HEK293 (cell line): Measurements from ENCODE around the gene PEPD.

Experiments used
- CTCF ChIA-PET: fragments of 350-600 bp; formaldehyde crosslinking; extraction: SDS; loops from one replicate; lab custom pipeline; 2021; ENCODE audit warnings: antibody characterized with exemption; lab: Yijun Ruan, JAX
- POLR2A ChIA-PET: fragments of 300-600 bp; formaldehyde crosslinking; extraction: SDS; loops from one replicate; lab custom pipeline; 2020; ENCODE audit warnings: antibody characterized with exemption, inconsistent platforms; lab: Yijun Ruan, JAX
- H3K27ac ChIP-seq: fragments of 200-500 bp; sonication (Bioruptor generic); 2 replicates; pipeline ENCODE4 v1.5.1; 2014; ENCODE audit warnings: low read depth, low read length, control low read depth, inconsistent platforms; ENCODE audit errors: extremely low read depth
- H3K36me3 ChIP-seq, 2 experiments: fragments of 200-500 bp in 1 of 2; sonication (Bioruptor generic) in 1 of 2; 1 replicate in 1 of 2; 2 replicates in 1 of 2; pipeline ENCODE4 v1.5.1; 2014 to 2017; ENCODE audit warnings: inconsistent platforms in 2 of 2, low read length in 2 of 2; ENCODE audit not compliant: control insufficient read depth in 2 of 2, insufficient read depth in 1 of 2
- H3K4me1 ChIP-seq: fragments of 200-500 bp; sonication (Bioruptor generic); 2 replicates; pipeline ENCODE4 v1.5.1; 2014; ENCODE audit warnings: mild to moderate bottlenecking, low read length, inconsistent platforms; ENCODE audit not compliant: control insufficient read depth, insufficient read depth
- H3K4me3 ChIP-seq: 2 replicates; pipeline ENCODE4 v1.5.1; 2011; ENCODE audit warnings: low read depth, mild to moderate bottlenecking, control low read depth, low read length, moderate library complexity
- H3K9me3 ChIP-seq: fragments of 200-500 bp; sonication (Bioruptor generic); 2 replicates; pipeline ENCODE4 v1.5.1; 2014; ENCODE audit warnings: low read depth, low read length, inconsistent platforms; ENCODE audit not compliant: control insufficient read depth, insufficient read depth
- GLIS1 ChIP-seq: fragments of 450-650 bp; formaldehyde crosslinking; IDR thresholded peaks from 2 replicates; pipeline ENCODE4 v1.5.1; 2016; ENCODE audit warnings: missing biosample characterization, missing genetic modification characterization
- HIC1 ChIP-seq: fragments of 450-650 bp; formaldehyde crosslinking; IDR thresholded peaks from 2 replicates; pipeline ENCODE4 v1.5.1; 2016; ENCODE audit warnings: missing biosample characterization, missing genetic modification characterization
- HOXA7 ChIP-seq: sonication (generic); formaldehyde crosslinking; IDR thresholded peaks from 2 replicates; pipeline ENCODE4 v1.8.1; 2022; ENCODE audit warnings: missing genetic modification reagents, borderline replicate concordance
- OSR2 ChIP-seq: fragments of 450-650 bp; formaldehyde crosslinking; IDR thresholded peaks from 2 replicates; pipeline ENCODE4 v1.5.1; 2016; ENCODE audit warnings: missing biosample characterization, missing genetic modification characterization
- PATZ1 ChIP-seq: fragments of 450-650 bp; formaldehyde crosslinking; IDR thresholded peaks from 2 replicates; pipeline ENCODE4 v1.5.1; 2016; ENCODE audit warnings: missing biosample characterization, missing genetic modification characterization
- SP2 ChIP-seq: fragments of 450-650 bp; formaldehyde crosslinking; IDR thresholded peaks from 2 replicates; pipeline ENCODE4 v1.5.1; 2016; ENCODE audit warnings: missing biosample characterization, missing genetic modification characterization
- ZBTB20 ChIP-seq: fragments of 450-650 bp; formaldehyde crosslinking; IDR thresholded peaks from 2 replicates; pipeline ENCODE4 v1.5.1; 2016; ENCODE audit warnings: missing biosample characterization, missing genetic modification characterization
- ZBTB21 ChIP-seq: fragments of 450-650 bp; formaldehyde crosslinking; IDR thresholded peaks from 2 replicates; pipeline ENCODE4 v1.5.1; 2017; ENCODE audit warnings: missing biosample characterization, missing genetic modification characterization
- ZBTB48 ChIP-seq: fragments of 450-650 bp; formaldehyde crosslinking; IDR thresholded peaks from 2 replicates; pipeline ENCODE4 v1.5.1; 2016; ENCODE audit warnings: missing biosample characterization, missing genetic modification characterization
- ZEB2 ChIP-seq: fragments of 450-650 bp; formaldehyde crosslinking; IDR thresholded peaks from 2 replicates; pipeline ENCODE4 v1.5.1; 2016; ENCODE audit warnings: missing biosample characterization, missing genetic modification characterization
- ZFP69B ChIP-seq: fragments of 450-650 bp; formaldehyde crosslinking; IDR thresholded peaks from 2 replicates; pipeline ENCODE4 v1.5.1; 2016; ENCODE audit warnings: missing biosample characterization, missing genetic modification characterization
- ZIC2 ChIP-seq: fragments of 450-650 bp; formaldehyde crosslinking; IDR thresholded peaks from 2 replicates; pipeline ENCODE4 v1.5.1; 2016; ENCODE audit warnings: missing biosample characterization, missing genetic modification characterization
- ZNF155 ChIP-seq: fragments of 450-650 bp; formaldehyde crosslinking; IDR thresholded peaks from 2 replicates; pipeline ENCODE4 v1.5.1; 2016; ENCODE audit warnings: missing biosample characterization, missing genetic modification characterization
- ZNF211 ChIP-seq: fragments of 450-650 bp; formaldehyde crosslinking; IDR thresholded peaks from 2 replicates; pipeline ENCODE4 v1.5.1; 2016; ENCODE audit warnings: low read depth, missing biosample characterization, missing genetic modification characterization
- ZNF23 ChIP-seq: fragments of 450-650 bp; formaldehyde crosslinking; IDR thresholded peaks from 2 replicates; pipeline ENCODE4 v1.5.1; 2016; ENCODE audit warnings: missing biosample characterization, missing genetic modification characterization, borderline replicate concordance
- ZNF266 ChIP-seq: fragments of 450-650 bp; formaldehyde crosslinking; IDR thresholded peaks from 2 replicates; pipeline ENCODE4 v1.5.1; 2016; ENCODE audit warnings: missing biosample characterization, missing genetic modification characterization, low read depth
- ZNF366 ChIP-seq: fragments of 450-650 bp; formaldehyde crosslinking; conservative IDR thresholded peaks from 2 replicates; pipeline ENCODE4 v1.5.1; 2016; ENCODE audit warnings: missing biosample characterization, missing genetic modification characterization
- ZNF549 ChIP-seq: fragments of 450-650 bp; IDR thresholded peaks from 2 replicates; pipeline ENCODE4 v1.5.1; 2018; ENCODE audit warnings: missing biosample characterization, missing genetic modification characterization, mild to moderate bottlenecking, inconsistent platforms, moderate library complexity
- ZNF580 ChIP-seq: fragments of 450-650 bp; formaldehyde crosslinking; IDR thresholded peaks from 2 replicates; pipeline ENCODE4 v1.5.1; 2016; ENCODE audit warnings: missing biosample characterization, missing genetic modification characterization
- ZNF600 ChIP-seq: fragments of 450-650 bp; formaldehyde crosslinking; IDR thresholded peaks from 2 replicates; pipeline ENCODE4 v1.5.1; 2016; ENCODE audit warnings: missing biosample characterization, missing genetic modification characterization
- ZNF629 ChIP-seq: fragments of 450-650 bp; formaldehyde crosslinking; IDR thresholded peaks from 2 replicates; pipeline ENCODE4 v1.5.1; 2017; ENCODE audit warnings: missing biosample characterization, missing genetic modification characterization
- ZSCAN23 ChIP-seq: fragments of 450-650 bp; formaldehyde crosslinking; IDR thresholded peaks from 2 replicates; pipeline ENCODE4 v1.5.1; 2016; ENCODE audit warnings: missing biosample characterization, missing genetic modification characterization
- ZSCAN30 ChIP-seq: fragments of 450-650 bp; IDR thresholded peaks from 2 replicates; pipeline ENCODE4 v1.5.1; 2018; ENCODE audit warnings: missing biosample characterization, mild to moderate bottlenecking, missing genetic modification characterization, moderate library complexity
- TF ChIP-seq, protein P1 (sequence below): fragments of 450-650 bp; formaldehyde crosslinking; IDR thresholded peaks from 2 replicates; pipeline ENCODE4 v1.5.1; 2016; ENCODE audit warnings: missing biosample characterization, missing genetic modification characterization
- TF ChIP-seq, protein P2 (sequence below): fragments of 450-650 bp; formaldehyde crosslinking; IDR thresholded peaks from 2 replicates; pipeline ENCODE4; 2016; ENCODE audit warnings: missing biosample characterization, missing genetic modification characterization

The PEPD gene

DNA sequence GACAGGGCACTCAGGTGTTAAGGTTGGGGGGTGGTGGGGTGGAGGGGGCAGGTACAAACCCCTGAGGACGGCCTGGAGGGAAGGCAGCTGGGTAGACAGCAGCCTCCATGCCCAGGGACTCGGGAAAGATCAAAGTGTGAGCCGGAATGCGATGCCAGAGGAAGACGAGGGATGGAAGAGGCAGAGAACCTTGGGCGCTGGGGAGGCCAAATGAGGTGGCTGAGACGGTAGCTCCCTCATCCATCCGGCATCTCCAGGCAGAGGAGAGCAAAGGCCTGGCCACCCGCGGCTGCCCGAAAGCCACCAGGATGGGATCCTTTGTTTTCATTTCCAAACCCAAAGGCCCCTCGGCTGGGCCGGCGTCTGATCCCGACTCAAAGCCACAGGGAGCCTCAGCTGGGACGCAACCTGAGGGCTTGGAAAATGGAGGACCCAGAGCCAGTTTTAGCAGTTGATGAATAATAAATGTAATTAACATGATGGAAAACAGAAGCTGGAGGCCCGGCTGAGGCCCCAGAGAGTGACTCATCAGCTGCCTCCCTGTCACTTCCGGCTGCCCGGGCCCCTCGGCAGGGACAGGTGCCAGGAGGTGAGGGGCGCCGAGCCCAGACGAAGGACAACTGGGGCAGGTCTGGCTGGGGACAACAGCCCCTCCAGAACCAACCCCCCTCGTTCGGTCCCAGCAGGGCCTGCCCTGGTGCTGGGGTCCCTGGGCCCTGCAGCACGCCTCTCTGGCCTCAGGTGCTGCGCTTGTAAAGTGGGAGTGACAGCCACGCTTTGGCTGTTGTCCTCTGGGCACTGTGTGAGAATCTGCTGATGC, 86.5 kb downstream of the PEPD start:
- Histone ChIP-seq H3K9me3 (no peaks in the 10 kb centered on the region), H3K27ac (peak overlapping the region; percentile 47; the same call in 1 of the 2 replicates), H3K36me3 (no peaks in the 10 kb centered on the region; a peak in 1 of 3 replicates), H3K4me3 (no peak overlapping the region), H3K4me1 (peaks cover 40% of the 10 kb centered on the region)
- POLR2A ChIA-PET = no interaction called here
- TF ChIP-seq HOXA7 = no peak
- TF ChIP-seq ZNF549 (tag by site-specific recombination) = no peak
- peak; percentile 21; the same call in 1 of the 2 replicates for TF ChIP-seq ZBTB21
- peak; percentile 32; the same call in 1 of the 2 replicates for TF ChIP-seq ZNF600 (tag by site-specific recombination)
- TF ChIP-seq HIC1 = peak; percentile 39; the same call in 1 of the 2 replicates
- peak; percentile 34; the same call in 1 of the 2 replicates for TF ChIP-seq ZNF629 (tag by site-specific recombination)
- TF ChIP-seq OSR2 (tag by site-specific recombination) = peak; percentile 62
- TF ChIP-seq ZEB2 (tag by site-specific recombination) = peak; percentile 51; the same call in 1 of the 2 replicates
- no peak for TF ChIP-seq SP2
- TF ChIP-seq ZBTB48 (tag by site-specific recombination) = 0 out of 2 replicates have a peak, but pooled peaks have one; percentile 4
- TF ChIP-seq, protein P1, sequence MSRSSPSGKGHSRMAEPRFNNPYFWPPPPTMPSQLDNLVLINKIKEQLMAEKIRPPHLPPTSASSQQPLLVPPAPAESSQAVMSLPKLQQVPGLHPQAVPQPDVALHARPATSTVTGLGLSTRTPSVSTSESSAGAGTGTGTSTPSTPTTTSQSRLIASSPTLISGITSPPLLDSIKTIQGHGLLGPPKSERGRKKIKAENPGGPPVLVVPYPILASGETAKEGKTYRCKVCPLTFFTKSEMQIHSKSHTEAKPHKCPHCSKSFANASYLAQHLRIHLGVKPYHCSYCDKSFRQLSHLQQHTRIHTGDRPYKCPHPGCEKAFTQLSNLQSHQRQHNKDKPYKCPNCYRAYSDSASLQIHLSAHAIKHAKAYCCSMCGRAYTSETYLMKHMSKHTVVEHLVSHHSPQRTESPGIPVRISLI (tag by site-specific recombination) = no peak
- no peak for TF ChIP-seq ZNF211
- TF ChIP-seq ZIC2 = peak; percentile 69
- TF ChIP-seq GLIS1 (tag by site-specific recombination) = 0 out of 2 replicates have a peak, but pooled peaks have one; percentile 37
- TF ChIP-seq PATZ1 (tag by site-specific recombination) = peak; percentile 49; the same call in 1 of the 2 replicates
- TF ChIP-seq, protein P2, sequence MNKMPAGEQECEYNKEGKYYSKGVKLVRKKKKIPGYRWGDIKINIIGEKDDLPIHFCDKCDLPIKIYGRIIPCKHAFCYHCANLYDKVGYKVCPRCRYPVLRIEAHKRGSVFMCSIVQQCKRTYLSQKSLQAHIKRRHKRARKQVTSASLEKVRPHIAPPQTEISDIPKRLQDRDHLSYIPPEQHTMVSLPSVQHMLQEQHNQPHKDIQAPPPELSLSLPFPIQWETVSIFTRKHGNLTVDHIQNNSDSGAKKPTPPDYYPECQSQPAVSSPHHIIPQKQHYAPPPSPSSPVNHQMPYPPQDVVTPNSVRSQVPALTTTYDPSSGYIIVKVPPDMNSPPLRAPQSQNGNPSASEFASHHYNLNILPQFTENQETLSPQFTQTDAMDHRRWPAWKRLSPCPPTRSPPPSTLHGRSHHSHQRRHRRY (tag by site-specific recombination) = no peak
- TF ChIP-seq ZSCAN30 (tag by site-specific recombination) = no peak
- peak; percentile 49; the same call in 1 of the 2 replicates for TF ChIP-seq ZBTB20
- TF ChIP-seq ZNF266 (tag by site-specific recombination) = 0 out of 2 replicates have a peak, but pooled peaks have one; percentile 8
- TF ChIP-seq ZFP69B (tag by site-specific recombination) = 0 out of 2 replicates have a peak, but pooled peaks have one; percentile 21
- no peak for TF ChIP-seq ZNF23
- no peak for TF ChIP-seq ZSCAN23 (tag by site-specific recombination)
- TF ChIP-seq ZNF580 (tag by site-specific recombination) = no peak
- TF ChIP-seq ZNF155 (tag by site-specific recombination) = no peak
- TF ChIP-seq ZNF366 = 0 out of 2 replicates have a peak, but pooled peaks have one; percentile 13
- CTCF ChIA-PET = interaction anchor here (0.6 to 4.5 kb wide), 8 partner anchors 15 to 1667 kb away, joined by 3 to 75 read pairs (median 3); no protein-coding TSS in a partner anchor
